SK-N-SH treated with all-trans-retinoic acid at 6 μM for 48 hours (cell line): ENCODE results near the gene SAMD7.

Source experiments
- ARNTL ChIP-seq: fragments of 450-650 bp; formaldehyde crosslinking; IDR thresholded peaks from 2 replicates; pipeline ENCODE4 v1.5.0; 2020; ENCODE audit warnings: low read depth, mild to moderate bottlenecking, moderate library complexity, borderline replicate concordance
- BACH2 ChIP-seq: fragments of 250-450 bp; sonication (Bioruptor Pico); IDR thresholded peaks from 2 replicates; pipeline ENCODE4 v1.9.0; 2021; ENCODE audit warnings: mild to moderate bottlenecking, borderline replicate concordance
- CREB5 ChIP-seq: fragments of 250-450 bp; sonication (Bioruptor Pico); IDR thresholded peaks from 2 replicates; pipeline ENCODE4 v1.5.1; 2020; ENCODE audit warnings: low read depth, mild to moderate bottlenecking, moderate library complexity
- ESRRG ChIP-seq: fragments of 250-450 bp; sonication (Bioruptor Pico); IDR thresholded peaks from 2 replicates; pipeline ENCODE4 v1.6.1; 2021; ENCODE audit warnings: mild to moderate bottlenecking
- PPARA ChIP-seq: fragments of 250-450 bp; sonication (Bioruptor Pico); IDR thresholded peaks from 2 replicates; pipeline ENCODE4 v1.5.0; 2020; ENCODE audit warnings: mild to moderate bottlenecking, borderline replicate concordance
- RARB ChIP-seq: fragments of 250-450 bp; sonication (Bioruptor Pico); IDR thresholded peaks from 2 replicates; pipeline ENCODE4 v1.8.0; 2021; ENCODE audit warnings: mild to moderate bottlenecking, moderate library complexity
- TCF4 ChIP-seq: fragments of 250-450 bp; sonication (Bioruptor Pico); IDR thresholded peaks from 2 replicates; pipeline ENCODE4 v1.8.0; 2021; ENCODE audit warnings: mild to moderate bottlenecking, moderate library complexity, borderline replicate concordance
- ZFP3 ChIP-seq: fragments of 250-450 bp; sonication (Bioruptor Pico); IDR thresholded peaks from 2 replicates; pipeline ENCODE4 v1.5.0; 2020; ENCODE audit warnings: mild to moderate bottlenecking, moderate library complexity
- ZFP30 ChIP-seq: fragments of 450-650 bp; formaldehyde crosslinking; IDR thresholded peaks from 2 replicates; pipeline ENCODE4 v1.5.0; 2022; ENCODE audit warnings: mild to moderate bottlenecking, moderate library complexity

GRCh38 chr3:169954142-169954756, 42.9 kb downstream of the SAMD7 start:
- TF ChIP-seq ESRRG (CRISPR knock-in tag): no peak
- no peak for TF ChIP-seq RARB
- no peak for TF ChIP-seq PPARA (CRISPR knock-in tag)
- TF ChIP-seq BACH2 (CRISPR knock-in tag): no peak
- TF ChIP-seq ZFP30 (CRISPR knock-in tag): no peak
- no peak for TF ChIP-seq ZFP3 (CRISPR knock-in tag)
- no peak for TF ChIP-seq ARNTL (CRISPR knock-in tag)
- no peak for TF ChIP-seq CREB5 (CRISPR knock-in tag)
- no peak for TF ChIP-seq TCF4 (CRISPR knock-in tag)
